Measurements from ENCODE around the gene OSBPL10. TPM values are rescaled to one million over a fixed set of nuclear protein-coding genes. Genes with fewer than 3 reads are reported as not detected.

OSBPL10 gene
- total and polyA plus RNA-seq, 2 of the 4 experiments (the other 2 are of a cell fraction): 9.5 to 10.1 TPM

- Histone ChIP-seq H3K27ac (ENCODE audit: insufficient read depth, low read length) (no peak overlapping the region), H2AK9ac (replicated peaks; ENCODE audit: low read depth, low read length, poor library complexity) (no peak overlapping the region), H2BK5ac (ENCODE audit: low read depth, low read length, poor library complexity, severe bottlenecking) (no peak overlapping the region), H4K5ac (ENCODE audit: low read depth, low read length) (no peak overlapping the region), H3K18ac (ENCODE audit: low read depth, low read length) (no peak overlapping the region), H3K9me3 (ENCODE audit: control insufficient read depth, insufficient read depth, low read length) (no peaks in the 10 kb centered on the region), H3K79me1 (ENCODE audit: low read depth in 1 of 2, low read length in 2 of 2) (no peaks in the 10 kb centered on the region), H3K9me1 (ENCODE audit: insufficient read depth, low read length) (no peaks in the 10 kb centered on the region), H2BK15ac (ENCODE audit: low read depth, low read length) (no peak overlapping the region), H3K4me3 (ENCODE audit: insufficient read depth, low read depth, low read length) (no peak overlapping the region), H3K14ac (replicated peaks; ENCODE audit: low read depth, low read length) (no peak overlapping the region; the same call in 1 of the 2 replicates), H3K4me1 (ENCODE audit: control insufficient read depth, insufficient read depth, low read length) (peaks cover 2% of the 10 kb centered on the region; the same call in 1 of the 2 replicates), H4K91ac (ENCODE audit: insufficient read depth, low read depth, low read length) (no peak overlapping the region), H2BK120ac (ENCODE audit: low read depth, low read length) (no peak overlapping the region), H3K9ac (ENCODE audit: low read depth, low read length) (no peak overlapping the region), H3K23ac (ENCODE audit: low read depth, low read length) (no peak overlapping the region), H2AFZ (replicated peaks; ENCODE audit: low read length, poor library complexity) (no peak overlapping the region), H3K27me3 (ENCODE audit: control insufficient read depth, insufficient read depth, low read length) (no peaks in the 10 kb centered on the region), H3K4me2 (ENCODE audit: low read depth, low read length) (no peak overlapping the region), H3K56ac (ENCODE audit: extremely low read depth, insufficient read depth, low read length) (no peak overlapping the region), H2AK5ac (ENCODE audit: low read depth, low read length) (no peak overlapping the region), H4K8ac (ENCODE audit: low read depth in 2 of 2, low read length in 2 of 2) (no peak overlapping the region), H4K20me1 (ENCODE audit: insufficient read depth, low read length) (no peaks in the 10 kb centered on the region), H2BK20ac (ENCODE audit: low read depth, low read length) (no peak overlapping the region), H3K4ac (ENCODE audit: low read depth, low read length) (no peak overlapping the region; the same call in 1 of the 2 replicates), H3K36me3 (ENCODE audit: control insufficient read depth, insufficient read depth, low read length) (no peaks in the 10 kb centered on the region)
- ChIA-PET POLR2A (ENCODE audit: unreplicated experiment) (no interaction called here), CTCF (no interaction called here)
- BruUV-seq (replicated peaks): no TSS peak
- DNase-seq: no peak
- dilution Hi-C loops (cut with HindIII; ENCODE audit: low sequenced_read_pairs, unreplicated experiment) (no loop called here), in situ Hi-C loops (cut with MboI; ENCODE audit: low sequenced_read_pairs) (no loop called here), intact Hi-C loops (cut with micrococcal nuclease) (no loop called here)
- 0% methylated on average over 1 of the region's 5 CpGs; no CpG with 5 or more reads in 1 of the 2 experiments for WGBS, 2 experiments (ENCODE audit: extremely low coverage in 2 of 2, insufficient read length in 1 of 2)
- peak; percentile 37; the same call in 1 of the 2 replicates for ATAC-seq (ENCODE audit: low read depth)
- TF ChIP-seq SMC3 (IDR thresholded peaks at IDR 0.05; ENCODE audit: low read depth, low read length): no peak
- no peak for TF ChIP-seq ELK1 (IDR thresholded peaks at IDR 0.05; ENCODE audit: borderline replicate concordance, low read depth, low read length)
- TF ChIP-seq CEBPB (IDR thresholded peaks at IDR 0.05; ENCODE audit: low read depth, low read length): no peak
- no peak for TF ChIP-seq CTCF (conservative IDR thresholded peaks at IDR 0.05; ENCODE audit: low read depth, low read length)
- no peak for TF ChIP-seq USF2 (IDR thresholded peaks at IDR 0.05; ENCODE audit: low read depth, low read length)
- TF ChIP-seq NFE2L2 (IDR thresholded peaks at IDR 0.05; ENCODE audit: low read depth, low read length): no peak
- no peak for TF ChIP-seq MAZ (IDR thresholded peaks at IDR 0.05; ENCODE audit: borderline replicate concordance, low read depth, low read length)
- TF ChIP-seq FOS (IDR thresholded peaks at IDR 0.05; ENCODE audit: low read depth, low read length): no peak
- no peak for TF ChIP-seq RFX5 (IDR thresholded peaks at IDR 0.05; ENCODE audit: low read depth, low read length)
- TF ChIP-seq RAD21 (IDR thresholded peaks at IDR 0.05; ENCODE audit: low read length): no peak
- no peak for TF ChIP-seq MAFK (IDR thresholded peaks at IDR 0.05; ENCODE audit: low read depth, low read length)
- TF ChIP-seq CHD1 (IDR thresholded peaks at IDR 0.05; ENCODE audit: low read depth, low read length): no peak
- no peak for TF ChIP-seq BHLHE40 (IDR thresholded peaks at IDR 0.05; ENCODE audit: low read depth, low read length)
Measured at GRCh38 chr3:31713816-31714215, 267.2 kb downstream of the OSBPL10 start.
